ENCODE data around the gene ANO3.

ANO3 gene

DNA sequence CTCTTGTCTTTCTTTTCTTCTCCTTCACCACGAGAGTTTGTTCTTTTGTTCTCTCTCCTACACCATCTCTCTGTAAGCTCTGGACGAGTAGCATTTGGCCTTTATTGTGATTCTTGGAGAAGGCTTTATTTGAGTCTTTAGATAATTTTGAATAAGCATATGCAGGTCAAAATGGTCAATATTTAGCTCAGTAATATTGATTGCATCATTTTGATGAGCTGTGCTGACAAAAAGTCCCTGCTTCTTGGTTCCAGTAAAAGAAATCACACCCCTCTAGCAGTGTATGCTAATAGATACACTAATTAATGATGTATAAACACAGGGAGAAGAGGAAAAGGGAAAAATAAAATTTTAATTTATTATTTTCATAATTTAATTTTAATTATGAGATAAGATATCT is 266.0 kb downstream of the ANO3 start:
- no peak for TF ChIP-seq CTCF (IDR thresholded peaks at IDR 0.05; ENCODE audit: extremely low read depth, missing control alignments)
- no peak for DNase-seq (ENCODE audit: low spot score)

DNA sequence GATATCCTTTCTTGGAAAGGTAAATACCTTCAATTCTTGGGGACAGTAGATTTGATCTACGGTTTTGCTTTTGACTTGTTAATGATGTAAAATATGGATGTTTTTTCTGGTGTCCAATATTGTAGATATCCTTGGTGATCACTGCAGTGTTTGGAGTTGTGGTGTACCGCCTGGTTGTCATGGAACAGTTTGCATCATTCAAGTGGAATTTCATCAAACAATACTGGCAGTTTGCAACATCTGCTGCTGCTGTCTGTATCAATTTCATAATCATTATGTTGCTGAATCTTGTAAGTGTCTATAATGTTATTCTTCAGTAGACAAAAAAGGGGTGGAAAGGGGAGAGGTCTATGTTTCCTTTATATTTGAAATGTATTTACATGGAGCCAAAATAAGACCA is 267.5 kb downstream of the ANO3 start:
- no peak for DNase-seq (ENCODE audit: low spot score)
- no peak for TF ChIP-seq CTCF (IDR thresholded peaks at IDR 0.05; ENCODE audit: extremely low read depth, missing control alignments)

DNA sequence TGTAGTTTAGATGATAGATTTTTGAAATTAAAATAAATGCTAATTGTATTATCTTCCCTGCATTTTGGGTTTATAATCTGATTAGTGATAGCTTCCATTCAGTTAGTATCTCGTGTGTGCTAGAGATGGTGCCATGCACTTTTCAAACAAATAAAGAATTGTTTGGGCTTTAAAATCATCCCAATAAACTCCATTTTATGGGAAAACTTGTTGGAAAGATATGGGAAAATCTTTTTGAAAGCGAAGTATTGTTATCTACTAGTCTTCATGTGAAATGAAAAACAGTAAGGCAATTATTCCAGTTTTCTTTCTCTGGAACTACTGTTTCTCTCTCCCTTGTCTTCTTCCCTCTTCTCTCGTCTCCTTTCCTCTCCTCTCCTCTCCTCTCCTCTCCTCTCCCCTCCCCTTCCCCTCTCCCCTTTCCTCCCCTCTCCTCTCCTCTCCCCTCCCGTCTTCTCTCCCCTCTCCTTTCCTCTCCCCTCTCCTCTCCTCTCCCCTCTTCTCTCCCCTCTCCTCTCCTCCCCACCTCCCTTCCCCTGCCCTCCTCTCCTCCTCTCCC is 268.0 kb downstream of the ANO3 start:
- DNase-seq (ENCODE audit: low spot score) = no peak
- TF ChIP-seq CTCF (IDR thresholded peaks at IDR 0.05; ENCODE audit: extremely low read depth, missing control alignments) = no peak

GRCh38 chr11:26607725-26608506 is 276.0 kb downstream of the ANO3 start:
- no peak for TF ChIP-seq CTCF (IDR thresholded peaks at IDR 0.05; ENCODE audit: extremely low read depth, missing control alignments)
- DNase-seq (ENCODE audit: low spot score) = no peak

DNA sequence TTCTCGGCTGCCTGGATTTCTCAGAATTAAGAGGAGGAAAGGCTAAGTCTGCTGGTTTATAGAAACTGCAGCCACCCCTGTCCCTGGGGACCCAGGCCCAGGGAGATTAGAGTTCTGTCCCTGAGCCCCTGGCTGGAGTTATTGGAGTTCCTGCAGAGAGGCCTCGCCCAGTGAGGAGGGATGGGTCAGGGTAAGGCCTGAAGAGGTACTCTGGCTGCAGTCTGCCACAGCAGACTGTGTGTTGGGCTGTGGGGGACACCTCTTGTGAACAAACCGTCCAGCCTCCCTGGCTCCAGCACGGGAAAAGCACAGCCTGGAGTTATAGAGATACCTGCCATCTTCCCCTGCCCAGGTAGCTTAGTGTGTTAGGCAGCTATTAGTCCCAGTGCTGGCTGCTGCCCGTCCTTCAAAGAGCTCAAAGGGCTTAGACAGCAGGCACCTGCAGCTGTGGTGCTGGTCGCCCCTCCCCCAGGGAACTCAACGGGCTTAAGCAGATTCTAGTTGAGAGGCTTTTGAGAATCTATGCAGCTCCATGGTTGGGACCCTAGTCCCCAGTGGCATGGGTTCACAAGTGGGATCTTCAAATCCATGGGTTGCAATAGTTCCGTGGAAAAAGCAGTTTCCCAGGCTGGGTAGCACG is 276.7 kb downstream of the ANO3 start:
- no peak for DNase-seq (ENCODE audit: low spot score)

GRCh38 chr11:26613759-26614158 is 281.8 kb downstream of the ANO3 start:
- no peak for DNase-seq (ENCODE audit: low spot score)
- no peak for TF ChIP-seq CTCF (IDR thresholded peaks at IDR 0.05; ENCODE audit: extremely low read depth, missing control alignments)

More for the DNA sequence above, 276.7 kb downstream of the ANO3 start:
- no peak for TF ChIP-seq CTCF (IDR thresholded peaks at IDR 0.05; ENCODE audit: extremely low read depth, missing control alignments)

- TF ChIP-seq CTCF (IDR thresholded peaks at IDR 0.05; ENCODE audit: extremely low read depth, missing control alignments) = no peak
- no peak for DNase-seq (ENCODE audit: low spot score)
These were observed 286.5 kb downstream of the ANO3 start for GRCh38 chr11:26618441-26618840.

Measured in GM20000 (cell line).